GM23248 (cell line): ENCODE measurements around the gene HSD11B1.

Experiments
- EZH2 ChIP-seq: fragments of 200-600 bp; sonication (generic); IDR thresholded peaks from 2 replicates; pipeline ENCODE4 v1.6.1; 2018; ENCODE audit warnings: antibody characterized with exemption, mild to moderate bottlenecking; ENCODE audit not compliant: insufficient read depth, poor library complexity, severe bottlenecking
- EZH2phosphoT487 ChIP-seq: fragments of 200-600 bp; sonication (generic); IDR thresholded peaks from 2 replicates; pipeline ENCODE4 v1.6.1; 2018; ENCODE audit warnings: antibody characterized with exemption, moderate library complexity, mild to moderate bottlenecking, low read depth; ENCODE audit not compliant: insufficient read depth

GRCh38 chr1:209778102-209778501 is 73.5 kb downstream of the HSD11B1 start:
- no peak for TF ChIP-seq EZH2
- no peak for TF ChIP-seq EZH2phosphoT487
